ENCODE results near the gene MVD. TPM values are rescaled to one million over a fixed set of nuclear protein-coding genes. Genes with fewer than 3 reads are reported as not detected.
"Not testable (repeated sequence)": the region's sequence is repeated elsewhere in the genome, so short reads cannot be mapped to it uniquely, and the experiment has no call there.

Gene MVD
- total and polyA plus RNA-seq, 4 donors: 19.8 to 57.6 (median 26.3) TPM

GRCh38 chr16:88613293-88613692 lies 49.6 kb downstream of the MVD start:
- H3K27me3 ChIP-seq (ENCODE audit: control insufficient read depth in 1 of 2, insufficient read depth in 2 of 2, low read length in 1 of 2): no peaks in the 10 kb centered on the region
- WGBS, 2 donors: 89 to 90% methylated on average over 10 of the region's 10 CpGs
- H3K27ac ChIP-seq (ENCODE audit: low read depth in 1 of 2, low read length in 2 of 2): no peak overlapping the region
- intact Hi-C loops (cut with DNase I): no loop called here
- no peaks in the 10 kb centered on the region for H3K9me3 ChIP-seq (ENCODE audit: control insufficient read depth, low read length)
- no peaks in the 10 kb centered on the region for H3K4me1 ChIP-seq (ENCODE audit: control insufficient read depth in 1 of 2, insufficient read depth in 2 of 2, low read length in 2 of 2)
- H3K36me3 ChIP-seq (ENCODE audit: control insufficient read depth in 1 of 2, insufficient read depth in 2 of 2, low read length in 1 of 2): peaks cover 0 to 3% of the 10 kb centered on the region in 2 donors
- H3K4me3 ChIP-seq (ENCODE audit: low read length in 2 of 2): no peak overlapping the region
- ATAC-seq (ENCODE audit: low FRiP score) (no peak), DNase-seq (no peak)

DNA sequence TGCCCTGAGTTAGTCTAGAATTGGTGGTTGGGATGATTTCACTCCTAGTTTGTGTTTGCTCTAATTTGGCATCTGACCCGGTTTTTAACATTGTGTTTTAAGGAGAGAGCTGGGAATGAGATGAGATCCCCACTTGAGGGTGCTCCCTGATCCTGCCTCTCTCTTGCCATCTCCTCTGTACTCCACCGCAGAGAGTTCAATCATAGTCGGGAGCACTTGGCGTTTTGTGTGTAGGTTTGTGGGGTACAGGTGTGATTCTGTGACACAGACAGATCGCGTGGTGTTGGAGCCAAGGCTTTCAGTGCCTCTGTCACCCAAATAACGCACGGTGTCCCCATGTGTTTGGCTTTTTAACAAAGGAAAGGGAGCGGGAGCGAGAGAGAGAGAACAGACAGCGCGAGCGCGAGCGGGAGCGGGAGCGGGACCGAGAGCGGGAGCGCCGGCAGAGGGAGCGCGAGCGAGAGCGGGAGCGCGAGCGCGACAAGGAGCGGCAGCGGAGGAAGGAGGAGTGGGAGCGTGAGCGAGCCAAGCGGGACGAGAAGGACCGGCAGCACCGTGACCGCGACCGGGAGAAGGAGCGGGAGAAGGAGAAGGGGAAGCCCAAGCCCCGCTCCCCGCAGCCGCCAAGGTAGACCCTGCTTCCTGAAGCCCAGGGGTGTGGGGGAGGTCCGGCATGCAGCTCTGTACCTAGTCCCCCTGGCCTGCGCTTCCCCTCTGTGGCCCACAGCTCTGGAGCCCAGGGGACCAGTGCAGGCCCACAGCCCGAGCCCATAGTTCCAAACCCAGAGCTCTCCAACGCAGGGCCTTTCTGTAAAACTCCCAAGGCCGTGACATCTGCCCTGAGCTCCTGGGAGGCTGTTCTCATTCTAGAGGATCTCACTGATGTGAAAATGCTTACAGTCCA lies 51.7 kb downstream of the MVD start:
- intact Hi-C loops (cut with DNase I): no loop called here
- DNase-seq: no peak
- WGBS, 2 donors: 80 to 82% methylated on average over 39 to 49 of the region's 49 CpGs
- Histone ChIP-seq H3K4me3 (ENCODE audit: low read length in 2 of 2) (no peak overlapping the region), H3K27me3 (ENCODE audit: control insufficient read depth in 1 of 2, insufficient read depth in 2 of 2, low read length in 1 of 2) (no peaks in the 10 kb centered on the region), H3K27ac (ENCODE audit: low read depth in 1 of 2, low read length in 2 of 2) (no peak overlapping the region), H3K36me3 (ENCODE audit: control insufficient read depth in 1 of 2, insufficient read depth in 2 of 2, low read length in 1 of 2) (peaks cover 0 to 3% of the 10 kb centered on the region in 2 donors), H3K4me1 (ENCODE audit: control insufficient read depth in 1 of 2, insufficient read depth in 2 of 2, low read length in 2 of 2) (no peaks in the 10 kb centered on the region), H3K9me3 (ENCODE audit: control insufficient read depth, low read length) (no peaks in the 10 kb centered on the region)
- ATAC-seq (ENCODE audit: low FRiP score): no peak

- H3K36me3 ChIP-seq (ENCODE audit: control insufficient read depth in 1 of 2, insufficient read depth in 2 of 2, low read length in 1 of 2): peaks cover 0 to 6% of the 10 kb centered on the region in 2 donors
Observed at GRCh38 chr16:88610080-88610479, 52.8 kb downstream of the MVD start.

DNA sequence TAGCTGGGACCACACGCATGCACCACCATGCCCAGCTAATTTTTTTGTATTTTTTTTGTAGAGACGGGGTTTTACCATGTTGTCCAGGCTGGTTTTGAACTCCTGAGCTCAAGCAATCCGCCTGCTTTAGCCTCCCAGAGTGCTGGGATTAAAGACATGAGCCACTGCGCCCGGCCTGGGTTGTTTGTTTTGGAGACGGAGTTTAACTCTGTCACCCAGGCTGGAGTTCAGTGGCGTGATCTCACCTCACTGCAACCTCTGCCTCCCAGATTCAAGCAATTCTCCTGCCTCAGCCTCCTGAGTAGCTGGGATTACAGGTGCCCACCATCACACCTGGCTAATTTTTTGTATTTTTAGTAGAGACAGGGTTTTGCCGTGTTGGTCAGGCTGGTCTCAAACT lies 53.5 kb downstream of the MVD start:
- intact Hi-C loops (cut with DNase I); DNase-seq; ATAC-seq (ENCODE audit: low FRiP score); H3K4me1 ChIP-seq (ENCODE audit: control insufficient read depth in 1 of 2, insufficient read depth in 2 of 2, low read length in 2 of 2); H3K27ac ChIP-seq (ENCODE audit: low read depth in 1 of 2, low read length in 2 of 2); H3K4me3 ChIP-seq (ENCODE audit: low read length in 2 of 2); H3K9me3 ChIP-seq (ENCODE audit: control insufficient read depth, low read length); H3K36me3 ChIP-seq (ENCODE audit: control insufficient read depth in 1 of 2, insufficient read depth in 2 of 2, low read length in 1 of 2); H3K27me3 ChIP-seq (ENCODE audit: control insufficient read depth in 1 of 2, insufficient read depth in 2 of 2, low read length in 1 of 2): not testable (repeated sequence)
- WGBS, 2 donors: 88 to 91% methylated on average over 8 of the region's 8 CpGs

More at GRCh38 chr16:88610080-88610479, 52.8 kb downstream of the MVD start:
- intact Hi-C loops (cut with DNase I): no loop called here
- ATAC-seq (ENCODE audit: low FRiP score): no peak
- Histone ChIP-seq H3K9me3 (ENCODE audit: control insufficient read depth, low read length) (no peaks in the 10 kb centered on the region), H3K4me3 (ENCODE audit: low read length in 2 of 2) (no peak overlapping the region), H3K27ac (ENCODE audit: low read depth in 1 of 2, low read length in 2 of 2) (no peak overlapping the region), H3K27me3 (ENCODE audit: control insufficient read depth in 1 of 2, insufficient read depth in 2 of 2, low read length in 1 of 2) (no peaks in the 10 kb centered on the region), H3K4me1 (ENCODE audit: control insufficient read depth in 1 of 2, insufficient read depth in 2 of 2, low read length in 2 of 2) (no peaks in the 10 kb centered on the region)
- WGBS, 2 donors: 87% methylated on average over 6 of the region's 6 CpGs
- DNase-seq: no peak

DNA sequence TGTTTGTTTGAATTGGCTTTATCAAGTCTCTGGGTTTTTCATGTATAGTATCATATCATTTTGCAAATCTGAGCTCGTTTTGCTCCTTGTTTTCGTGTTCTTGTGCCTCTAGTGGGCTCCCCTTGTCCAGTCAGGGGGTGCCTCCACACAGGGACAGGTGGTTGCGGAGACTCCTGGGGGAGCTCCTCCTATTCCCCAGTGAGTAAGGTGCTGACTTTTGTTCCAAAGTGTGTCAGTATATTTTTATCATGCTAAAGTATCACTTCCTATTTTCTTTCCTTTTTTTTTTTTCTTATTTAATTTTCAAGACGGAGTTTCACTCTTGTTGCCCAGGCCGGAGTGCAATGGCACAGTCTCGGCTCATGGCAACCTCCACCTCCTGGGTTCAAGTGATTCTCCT lies 54.8 kb downstream of the MVD start:
- no peaks in the 10 kb centered on the region for H3K4me1 ChIP-seq (ENCODE audit: control insufficient read depth in 1 of 2, insufficient read depth in 2 of 2, low read length in 2 of 2)
- no peak for ATAC-seq (ENCODE audit: low FRiP score)
- H3K27me3 ChIP-seq (ENCODE audit: control insufficient read depth in 1 of 2, insufficient read depth in 2 of 2, low read length in 1 of 2): no peaks in the 10 kb centered on the region
- H3K9me3 ChIP-seq (ENCODE audit: control insufficient read depth, low read length): no peaks in the 10 kb centered on the region
- peaks cover 0 to 6% of the 10 kb centered on the region in 2 donors for H3K36me3 ChIP-seq (ENCODE audit: control insufficient read depth in 1 of 2, insufficient read depth in 2 of 2, low read length in 1 of 2)
- WGBS, 2 donors: 83% methylated on average over 6 of the region's 6 CpGs
- intact Hi-C loops (cut with DNase I): no loop called here
- H3K27ac ChIP-seq (ENCODE audit: low read depth in 1 of 2, low read length in 2 of 2): no peak overlapping the region
- no peak overlapping the region for H3K4me3 ChIP-seq (ENCODE audit: low read length in 2 of 2)
- no peak for DNase-seq

DNA sequence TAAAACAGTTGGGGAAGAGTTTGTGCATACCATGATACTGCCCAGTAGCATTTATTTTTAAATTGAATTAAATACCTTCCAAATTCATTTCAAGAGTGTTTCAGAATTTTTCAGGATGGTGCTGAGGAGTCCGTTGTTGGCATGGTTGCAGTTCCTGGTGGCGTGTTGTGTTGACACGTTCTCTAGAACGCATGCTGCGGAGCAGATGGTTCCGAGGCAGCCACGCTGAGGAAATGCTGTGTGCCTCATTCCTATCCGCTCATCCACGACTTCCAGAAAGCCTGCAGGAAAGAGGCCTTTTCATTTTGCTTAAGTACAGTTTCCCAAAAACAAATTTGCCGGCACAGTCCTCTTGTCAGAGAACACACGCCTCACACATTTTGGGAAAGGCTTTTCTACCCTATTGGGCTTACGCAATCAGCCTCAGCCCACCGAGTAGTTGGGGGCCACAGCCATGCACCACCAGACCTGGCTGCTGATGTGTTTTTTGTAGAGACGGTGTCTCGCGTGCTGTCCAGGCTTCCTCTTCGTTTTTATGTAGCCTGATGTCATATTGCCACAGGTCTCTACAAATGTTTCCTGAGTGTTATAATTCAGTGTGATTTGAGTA lies 56.6 kb downstream of the MVD start:
- intact Hi-C loops (cut with DNase I): no loop called here
- WGBS, 2 donors: 86 to 88% methylated on average over 17 of the region's 17 CpGs
- no peak overlapping the region for H3K4me3 ChIP-seq (ENCODE audit: low read length in 2 of 2)
- no peak for DNase-seq
- ATAC-seq (ENCODE audit: low FRiP score): no peak
- no peaks in the 10 kb centered on the region for H3K9me3 ChIP-seq (ENCODE audit: control insufficient read depth, low read length)
- H3K36me3 ChIP-seq (ENCODE audit: control insufficient read depth in 1 of 2, insufficient read depth in 2 of 2, low read length in 1 of 2): peaks cover 0 to 4% of the 10 kb centered on the region in 2 donors
- H3K27me3 ChIP-seq (ENCODE audit: control insufficient read depth in 1 of 2, insufficient read depth in 2 of 2, low read length in 1 of 2): no peaks in the 10 kb centered on the region
- H3K27ac ChIP-seq (ENCODE audit: low read depth in 1 of 2, low read length in 2 of 2): no peak overlapping the region
- no peaks in the 10 kb centered on the region for H3K4me1 ChIP-seq (ENCODE audit: control insufficient read depth in 1 of 2, insufficient read depth in 2 of 2, low read length in 2 of 2)

DNA sequence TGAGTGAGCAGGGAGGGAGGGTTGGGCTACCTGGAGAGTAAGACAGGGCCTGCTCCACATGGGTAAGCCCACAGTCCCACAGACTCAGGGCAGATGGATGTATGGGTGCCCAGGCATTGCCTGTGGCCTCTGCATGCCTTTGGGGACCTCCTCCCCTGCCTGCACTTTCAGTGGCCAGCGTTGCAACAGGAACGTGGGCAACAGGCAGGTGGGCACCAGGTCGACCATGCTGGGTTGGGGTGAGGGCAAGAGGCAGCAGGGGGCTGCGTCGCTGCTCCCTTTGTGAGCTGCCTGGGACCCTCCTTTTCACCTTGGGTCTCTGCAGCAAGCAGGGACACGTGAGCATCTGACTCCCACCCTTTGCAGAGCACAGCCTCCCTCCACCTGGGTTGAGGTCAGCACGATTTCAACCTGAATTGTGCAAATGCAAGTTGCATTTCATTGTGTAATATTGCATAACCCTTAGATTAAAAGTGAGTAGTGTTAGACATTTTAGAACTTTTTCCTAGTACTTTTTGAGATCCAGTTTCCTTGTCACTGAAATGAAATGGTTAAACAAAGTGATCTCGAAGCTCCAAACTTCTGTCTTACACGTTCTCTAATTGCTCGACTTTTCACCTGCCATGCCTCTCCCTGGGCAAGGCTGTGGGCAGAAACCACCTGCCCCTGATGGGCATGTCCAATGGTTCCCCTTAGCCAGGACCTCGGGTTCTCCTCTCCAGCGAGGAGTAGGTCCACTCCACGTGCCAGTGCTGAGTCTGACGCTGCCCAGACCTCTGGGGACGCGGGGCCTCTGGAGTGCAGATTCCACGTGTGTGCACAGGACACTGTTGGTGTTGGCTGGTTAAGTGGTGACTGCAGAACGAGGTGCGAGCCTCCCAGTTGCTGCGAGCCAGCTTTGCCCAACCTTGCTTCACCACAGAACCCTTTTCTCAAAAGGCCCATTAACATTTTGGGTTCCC lies 57.4 kb downstream of the MVD start:
- DNase-seq (no peak), ATAC-seq (ENCODE audit: low FRiP score) (no peak)
- Histone ChIP-seq H3K27ac (ENCODE audit: low read depth in 1 of 2, low read length in 2 of 2) (no peak overlapping the region), H3K4me1 (ENCODE audit: control insufficient read depth in 1 of 2, insufficient read depth in 2 of 2, low read length in 2 of 2) (no peaks in the 10 kb centered on the region), H3K36me3 (ENCODE audit: control insufficient read depth in 1 of 2, insufficient read depth in 2 of 2, low read length in 1 of 2) (peaks cover 3 to 7% of the 10 kb centered on the region in 2 donors), H3K9me3 (ENCODE audit: control insufficient read depth, low read length) (no peaks in the 10 kb centered on the region), H3K27me3 (ENCODE audit: control insufficient read depth in 1 of 2, insufficient read depth in 2 of 2, low read length in 1 of 2) (no peaks in the 10 kb centered on the region), H3K4me3 (ENCODE audit: low read length in 2 of 2) (no peak overlapping the region)
- intact Hi-C loops (cut with DNase I): no loop called here
- whole genome bisulfite sequencing, 2 donors: 58 to 62% methylated on average over 20 of the region's 20 CpGs

- no peaks in the 10 kb centered on the region for H3K4me1 ChIP-seq (ENCODE audit: control insufficient read depth in 1 of 2, insufficient read depth in 2 of 2, low read length in 2 of 2)
- no peak overlapping the region for H3K27ac ChIP-seq (ENCODE audit: low read depth in 1 of 2, low read length in 2 of 2)
- intact Hi-C loops (cut with DNase I): no loop called here
- no peak overlapping the region for H3K4me3 ChIP-seq (ENCODE audit: low read length in 2 of 2)
- H3K27me3 ChIP-seq (ENCODE audit: control insufficient read depth in 1 of 2, insufficient read depth in 2 of 2, low read length in 1 of 2): no peaks in the 10 kb centered on the region
- ATAC-seq (ENCODE audit: low FRiP score): no peak
- DNase-seq: no peak
- peaks cover 3 to 16% of the 10 kb centered on the region in 2 donors for H3K36me3 ChIP-seq (ENCODE audit: control insufficient read depth in 1 of 2, insufficient read depth in 2 of 2, low read length in 1 of 2)
- H3K9me3 ChIP-seq (ENCODE audit: control insufficient read depth, low read length): no peaks in the 10 kb centered on the region
- 83 to 90% methylated on average over 7 of the region's 7 CpGs for WGBS, 2 donors
Observed at GRCh38 chr16:88602091-88602490, 60.8 kb downstream of the MVD start.
